Calu3 (cell line): ENCODE data around the gene NPAS3. TPM values are rescaled to one million over a fixed set of nuclear protein-coding genes. Genes with fewer than 3 reads are reported as not detected.

ENCODE experiments used
- BruUV-seq: library from RNA; stranded (reverse); fragments of 400-500 nt; replicated peaks from 2 replicates; lab custom pipeline; 2021; lab: Mats Ljungman, UMichigan
- CTCF ChIA-PET: fragments of 300-600 bp; sonication (Branson Sonifier 250); formaldehyde crosslinking; loops from one replicate; lab custom pipeline; 2022; ENCODE audit warnings: antibody characterized with exemption; lab: Charles Lee
- DNase-seq: peaks from one replicate; pipeline ENCODE4 v3.0.0; 2022
- H3K27ac Mint-ChIP-seq: one replicate; pipeline ENCODE4 v1.8.0; 2022; ENCODE audit warnings: mixed read lengths; ENCODE audit not compliant: unreplicated experiment
- H3K27me3 Mint-ChIP-seq: one replicate; pipeline ENCODE4 v1.8.0; 2022; ENCODE audit warnings: mixed read lengths; ENCODE audit not compliant: unreplicated experiment
- H3K36me3 Mint-ChIP-seq: one replicate; pipeline ENCODE4 v1.8.0; 2022; ENCODE audit warnings: mild to moderate bottlenecking, moderate library complexity, mixed read lengths; ENCODE audit not compliant: insufficient read depth, unreplicated experiment
- H3K4me1 Mint-ChIP-seq: one replicate; pipeline ENCODE4 v1.8.0; 2022; ENCODE audit warnings: mild to moderate bottlenecking, low read depth, mixed read lengths; ENCODE audit not compliant: unreplicated experiment
- H3K4me3 Mint-ChIP-seq: one replicate; pipeline ENCODE4 v1.8.0; 2022; ENCODE audit warnings: mild to moderate bottlenecking, low read depth, moderate library complexity, mixed read lengths; ENCODE audit not compliant: unreplicated experiment
- H3K9me3 Mint-ChIP-seq: one replicate; pipeline ENCODE4 v1.8.0; 2022; ENCODE audit warnings: low read depth, mixed read lengths; ENCODE audit not compliant: unreplicated experiment
- CTCF ChIP-seq: fragments of 200-600 bp; IDR thresholded peaks from one replicate; pipeline ENCODE4 v1.8.0; 2022; ENCODE audit warnings: antibody characterized with exemption; ENCODE audit not compliant: unreplicated experiment
- intact Hi-C: fragments of 100-400 bp; cut with micrococcal nuclease; formaldehyde crosslinking; loops from one replicate; pipeline ENCODE4 v1.10.0; 2022; ENCODE audit not compliant: unreplicated experiment
- total RNA-seq: library from RNA; stranded (reverse); gene quantifications from 2 replicates; pipeline ENCODE4 v1.2.3, GENCODE V29; 2022

Gene NPAS3
- total RNA-seq, 1 experiment from 2014 or later, result not detected

GRCh38 chr14:33652566-33653307 lies 714.1 kb downstream of the NPAS3 start:
- H3K4me3 Mint-ChIP-seq, result no peak overlapping the region
- peaks cover 42% of the 10 kb centered on the region for H3K27me3 Mint-ChIP-seq
- H3K36me3 Mint-ChIP-seq, result no peaks in the 10 kb centered on the region
- no peak for DNase-seq
- TF ChIP-seq CTCF, result no peak
- CTCF ChIA-PET, result interaction anchor here (1.3 kb wide), 1 partner anchor 23 kb away, joined by 3 read pairs; no protein-coding TSS in a partner anchor
- no peak overlapping the region for H3K27ac Mint-ChIP-seq
- no peaks in the 10 kb centered on the region for H3K4me1 Mint-ChIP-seq
- intact Hi-C loops, result no loop called here
- BruUV-seq, result no TSS peak
- H3K9me3 Mint-ChIP-seq, result no peaks in the 10 kb centered on the region

GRCh38 chr14:33653308-33653695 lies 714.6 kb downstream of the NPAS3 start:
- no peak for TF ChIP-seq CTCF
- Mint-ChIP-seq H3K4me3 (no peak overlapping the region), H3K9me3 (no peaks in the 10 kb centered on the region), H3K27ac (no peak overlapping the region), H3K4me1 (no peaks in the 10 kb centered on the region), H3K36me3 (no peaks in the 10 kb centered on the region), H3K27me3 (peaks cover 42% of the 10 kb centered on the region)
- DNase-seq, result no peak
- intact Hi-C loops, result no loop called here
- BruUV-seq, result no TSS peak
- CTCF ChIA-PET, result interaction anchor here (1.3 kb wide), 1 partner anchor 22 kb away, joined by 3 read pairs; no protein-coding TSS in a partner anchor

- CTCF ChIA-PET, result no interaction called here
- Mint-ChIP-seq H3K36me3 (no peaks in the 10 kb centered on the region), H3K4me3 (no peak overlapping the region), H3K27me3 (peaks cover 41% of the 10 kb centered on the region), H3K4me1 (no peaks in the 10 kb centered on the region), H3K9me3 (no peaks in the 10 kb centered on the region), H3K27ac (no peak overlapping the region)
- DNase-seq, result no peak
- intact Hi-C loops, result no loop called here
- BruUV-seq, result no TSS peak
- TF ChIP-seq CTCF, result no peak
These were observed 716.7 kb downstream of the NPAS3 start for GRCh38 chr14:33655421-33655820.

DNA sequence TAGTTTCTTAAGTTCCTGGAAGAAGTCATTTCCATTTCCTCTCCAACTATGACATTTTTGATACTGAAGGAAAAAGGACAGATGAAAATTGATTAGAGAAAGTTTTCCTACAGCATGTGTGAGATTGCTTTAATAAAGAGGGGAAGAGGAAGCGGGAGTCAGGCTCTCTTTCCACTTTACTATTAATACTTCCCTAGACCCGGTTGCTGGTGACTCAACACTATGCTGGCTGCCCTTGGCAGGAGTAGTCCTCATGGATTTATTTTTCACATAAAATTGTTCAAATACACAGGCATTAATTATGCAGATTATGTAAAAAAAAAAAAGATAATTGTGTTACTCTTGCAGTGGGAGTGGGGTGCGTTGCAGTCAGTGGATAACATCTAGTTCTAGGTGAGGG lies 718.8 kb downstream of the NPAS3 start:
- no peak overlapping the region for H3K4me3 Mint-ChIP-seq
- no peaks in the 10 kb centered on the region for H3K36me3 Mint-ChIP-seq
- no peak for TF ChIP-seq CTCF
- intact Hi-C loops, result no loop called here
- H3K9me3 Mint-ChIP-seq, result no peaks in the 10 kb centered on the region
- DNase-seq, result no peak
- H3K27ac Mint-ChIP-seq, result no peak overlapping the region
- CTCF ChIA-PET, result interaction anchor here (0.7 kb wide), 1 partner anchor 80 kb away, joined by 4 read pairs; no protein-coding TSS in a partner anchor
- no TSS peak for BruUV-seq
- peaks cover 41% of the 10 kb centered on the region for H3K27me3 Mint-ChIP-seq
- H3K4me1 Mint-ChIP-seq, result no peaks in the 10 kb centered on the region
